ENCODE results near the gene XRCC4.

DNA sequence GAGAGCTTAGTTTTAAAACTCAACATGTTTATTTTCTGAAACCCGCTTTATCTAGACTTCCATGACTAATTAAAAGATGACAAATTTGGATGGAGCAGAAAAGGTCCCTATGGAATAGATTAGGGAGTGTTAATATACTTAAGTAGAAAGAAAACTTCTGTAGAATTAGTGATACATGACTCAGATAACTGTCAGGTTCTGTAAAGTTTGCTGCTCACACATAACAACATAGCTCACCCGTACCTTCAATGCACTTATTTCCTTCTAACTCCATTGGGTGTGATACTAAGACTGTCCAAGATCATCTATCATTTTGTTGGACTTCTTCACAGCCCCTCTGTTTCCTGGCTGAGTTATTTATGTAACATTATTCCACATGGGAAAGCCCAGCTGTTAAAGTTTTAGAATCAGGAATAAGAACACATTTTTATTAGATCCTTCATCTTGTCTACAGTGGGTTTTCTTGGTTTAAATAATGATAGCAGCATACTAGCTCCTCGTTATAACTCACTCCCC is 27.9 kb upstream of the XRCC4 start:
- TF ChIP-seq NFIC (IDR thresholded peaks at IDR 0.05; ENCODE audit: borderline replicate concordance) (no peak), EP300 (IDR thresholded peaks at IDR 0.05; ENCODE audit: borderline replicate concordance in 1 of 2, low read depth in 1 of 2, low read length in 1 of 2) (no peak), MEF2A (IDR thresholded peaks at IDR 0.05; ENCODE audit: borderline replicate concordance, low read depth) (no peak), TEAD4 (IDR thresholded peaks at IDR 0.05; ENCODE audit: borderline replicate concordance, insufficient read depth) (no peak)
- TF ChIP-seq, protein P1, sequence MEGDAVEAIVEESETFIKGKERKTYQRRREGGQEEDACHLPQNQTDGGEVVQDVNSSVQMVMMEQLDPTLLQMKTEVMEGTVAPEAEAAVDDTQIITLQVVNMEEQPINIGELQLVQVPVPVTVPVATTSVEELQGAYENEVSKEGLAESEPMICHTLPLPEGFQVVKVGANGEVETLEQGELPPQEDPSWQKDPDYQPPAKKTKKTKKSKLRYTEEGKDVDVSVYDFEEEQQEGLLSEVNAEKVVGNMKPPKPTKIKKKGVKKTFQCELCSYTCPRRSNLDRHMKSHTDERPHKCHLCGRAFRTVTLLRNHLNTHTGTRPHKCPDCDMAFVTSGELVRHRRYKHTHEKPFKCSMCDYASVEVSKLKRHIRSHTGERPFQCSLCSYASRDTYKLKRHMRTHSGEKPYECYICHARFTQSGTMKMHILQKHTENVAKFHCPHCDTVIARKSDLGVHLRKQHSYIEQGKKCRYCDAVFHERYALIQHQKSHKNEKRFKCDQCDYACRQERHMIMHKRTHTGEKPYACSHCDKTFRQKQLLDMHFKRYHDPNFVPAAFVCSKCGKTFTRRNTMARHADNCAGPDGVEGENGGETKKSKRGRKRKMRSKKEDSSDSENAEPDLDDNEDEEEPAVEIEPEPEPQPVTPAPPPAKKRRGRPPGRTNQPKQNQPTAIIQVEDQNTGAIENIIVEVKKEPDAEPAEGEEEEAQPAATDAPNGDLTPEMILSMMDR (IDR thresholded peaks at IDR 0.05), result no peak
